SK-N-MC (cell line): ENCODE results near the gene ARID1B.

ENCODE experiments used
- EZH2 ChIP-seq: fragments of 200-600 bp; sonication (generic); IDR thresholded peaks from one replicate; pipeline ENCODE4 v1.6.1; 2017; ENCODE audit warnings: antibody characterized with exemption
- POLR2AphosphoS5 ChIP-seq: IDR thresholded peaks from 2 replicates; pipeline ENCODE4 v1.6.1; 2012; ENCODE audit warnings: mild to moderate bottlenecking, low read depth, low read length, borderline replicate concordance

GRCh38 chr6:156780962-156781853 lies 4.0 kb downstream of the ARID1B start:
- TF ChIP-seq EZH2 (no peak), POLR2AphosphoS5 (no peak)
